HepG2 (cell line): Measurements from ENCODE around the gene MTOR. TPM values are rescaled to one million over a fixed set of nuclear protein-coding genes. Genes with fewer than 3 reads are reported as not detected.

Experiments used
- ATAC-seq: fragments of 200-7000 bp; cut with Tn5 transposase; 3 replicates; pipeline ENCODE4 v1.9.1; 2020; ENCODE audit warnings: mild to moderate bottlenecking, moderate library complexity
- BruUV-seq: library from RNA; stranded (reverse); fragments of 400-500 nt; replicated peaks from 2 replicates; lab custom pipeline; 2021; lab: Mats Ljungman, UMichigan
- CTCF ChIA-PET: fragments of 300-600 bp; formaldehyde crosslinking; extraction: SDS; loops from one replicate; lab custom pipeline; 2021; ENCODE audit warnings: low total read pairs, inconsistent platforms, low intra/inter-chr PET ratio; lab: Yijun Ruan, JAX
- POLR2A ChIA-PET: fragments of 350-600 bp; sonication (Branson Sonifier 250); formaldehyde crosslinking; loops from one replicate; lab custom pipeline; 2020; ENCODE audit warnings: antibody characterized with exemption, inconsistent platforms; lab: Yijun Ruan, JAX
- DNase-seq: peaks from one replicate; pipeline ENCODE4 v3.0.0-alpha.2; 2015; ENCODE audit warnings: low spot score
- FAIRE-seq: peaks from 3 replicates; lab custom pipeline; 2011; peaks lifted over from hg19 to GRCh38; lab: Jason Lieb, UNC
- H2AFZ ChIP-seq: one replicate; pipeline ENCODE4 v1.6.1; 2011; ENCODE audit warnings: low read length, inconsistent platforms
- H3K27ac ChIP-seq: fragments of 300-600 bp; 3 replicates; pipeline ENCODE4 v1.8.0; 2011; ENCODE audit warnings: mixed run types, mild to moderate bottlenecking, mixed read lengths, low read length, inconsistent platforms; ENCODE audit not compliant: insufficient read depth; ENCODE audit errors: extremely low read length
- H3K27me3 ChIP-seq, 2 experiments: fragments of 200-600 bp in 1 of 2; 2 replicates in 1 of 2; 3 replicates in 1 of 2; pipeline versions ENCODE4 v1.6.0 to v1.8.0; 2011; ENCODE audit warnings: low read length in 2 of 2, mild to moderate bottlenecking in 2 of 2, moderate library complexity in 2 of 2, inconsistent platforms in 1 of 2; ENCODE audit not compliant: insufficient read depth in 2 of 2, control insufficient read depth in 1 of 2
- H3K36me3 ChIP-seq, 2 experiments: fragments of 200-600 bp in 1 of 2; replicated peaks in 1 of 2; 2 replicates in 1 of 2; 3 replicates in 1 of 2; pipeline versions ENCODE4 v1.5.1 to v1.8.0; 2011; ENCODE audit warnings: low read length in 2 of 2, inconsistent platforms in 1 of 2; ENCODE audit not compliant: insufficient read depth in 2 of 2, control insufficient read depth in 1 of 2
- H3K4me1 ChIP-seq: 2 replicates; pipeline ENCODE4 v1.5.1; 2012; ENCODE audit warnings: low read length, inconsistent platforms; ENCODE audit not compliant: insufficient read depth
- H3K4me2 ChIP-seq: 2 replicates; pipeline ENCODE4 v1.6.0; 2011; ENCODE audit warnings: low read depth, low read length, inconsistent platforms
- H3K4me3 ChIP-seq, 3 experiments: fragments of 200-600 bp in 1 of 3; sonication (generic), shearing (Covaris generic) in 1 of 3; replicated peaks in 1 of 3; 2 replicates each; pipeline ENCODE4 v1.5.1; 2011 to 2016; ENCODE audit warnings: low read length in 3 of 3, inconsistent platforms in 2 of 3, low read depth in 2 of 3, mild to moderate bottlenecking in 2 of 3, control low read depth in 1 of 3, mixed read lengths in 1 of 3; ENCODE audit not compliant: insufficient read depth in 1 of 3
- H3K79me2 ChIP-seq: one replicate; pipeline ENCODE4 v1.6.1; 2011; ENCODE audit warnings: low read length, inconsistent platforms; ENCODE audit not compliant: insufficient read depth
- H3K9ac ChIP-seq: 2 replicates; pipeline ENCODE4 v1.6.0; 2011; ENCODE audit warnings: mild to moderate bottlenecking, low read depth, low read length, inconsistent platforms; ENCODE audit not compliant: insufficient read depth
- H3K9me3 ChIP-seq: 2 replicates; pipeline ENCODE4 v1.5.1; 2012; ENCODE audit warnings: mild to moderate bottlenecking, low read length
- H4K20me1 ChIP-seq: 2 replicates; pipeline ENCODE4 v1.6.0; 2011; ENCODE audit warnings: inconsistent platforms, mild to moderate bottlenecking, low read length, moderate library complexity; ENCODE audit not compliant: insufficient read depth
- BRD4 ChIP-seq: sonication (generic); formaldehyde crosslinking; IDR thresholded peaks from 2 replicates; pipeline ENCODE4 v1.4.0; 2020; ENCODE audit warnings: missing genetic modification reagents
- HOXA3 ChIP-seq: sonication (generic); formaldehyde crosslinking; IDR thresholded peaks from 2 replicates; pipeline ENCODE4 v1.5.0; 2020; ENCODE audit warnings: missing genetic modification reagents
- SRSF4 ChIP-seq: fragments of 200-400 bp; formaldehyde crosslinking; IDR thresholded peaks from one replicate; pipeline ENCODE4 v1.6.1; 2018; ENCODE audit warnings: mild to moderate bottlenecking, low read depth, low read length, moderate library complexity; ENCODE audit not compliant: poor library complexity, severe bottlenecking
- XBP1 ChIP-seq: sonication (generic); formaldehyde crosslinking; IDR thresholded peaks from 2 replicates; pipeline ENCODE4 v1.5.0; 2020; ENCODE audit warnings: missing genetic modification reagents
- ZNF296 ChIP-seq: sonication (generic); formaldehyde crosslinking; conservative IDR thresholded peaks from 2 replicates; pipeline ENCODE4 v1.5.0; 2020; ENCODE audit warnings: mild to moderate bottlenecking, missing genetic modification reagents
- ZNF329 ChIP-seq: sonication (generic); formaldehyde crosslinking; IDR thresholded peaks from 2 replicates; pipeline ENCODE4 v1.9.0; 2021; ENCODE audit warnings: low read depth, mild to moderate bottlenecking, missing genetic modification reagents
- ZNF549 ChIP-seq: sonication (generic); formaldehyde crosslinking; IDR thresholded peaks from 2 replicates; pipeline ENCODE4 v1.5.0; 2020; ENCODE audit warnings: missing genetic modification reagents
- ZNF552 ChIP-seq: sonication (generic); formaldehyde crosslinking; IDR thresholded peaks from 2 replicates; pipeline ENCODE4 v1.9.0; 2022; ENCODE audit warnings: missing genetic modification reagents, mild to moderate bottlenecking, borderline replicate concordance
- WGBS: methylation state at CpG from one replicate; pipeline ENCODE4 v1.1.6; 2017; ENCODE audit warnings: low lambda C conversion rate; 5-methylcytosine and 5-hydroxymethylcytosine counted together
- in situ Hi-C: cut with HindIII; loops from 2 replicates; pipeline ENCODE4 v1.10.0; 2017; ENCODE audit warnings: low pct_unique_long_range_greater_than_20kb; ENCODE audit not compliant: extremely low pct_ligation_motif_present
- intact Hi-C: fragments of 100-400 bp; cut with micrococcal nuclease; formaldehyde crosslinking; loops from one replicate; pipeline ENCODE4 v1.10.0; 2022; ENCODE audit not compliant: unreplicated experiment
- polyA plus RNA-seq, 8 experiments: library from polyadenylated mRNA; depleted of rRNA in 3 of 8; stranded (reverse) in 7 of 8; unstranded in 1 of 8; fragments of >200 nt; fragmentation: Illumina TruSeq in 4 of 8; extraction: Trizol in 4 of 8; gene quantifications; 2 replicates each; pipeline versions ENCODE4 v1.2.1 to v1.2.3, GENCODE V29; 2011 to 2016; ENCODE audit warnings: low read depth in 4 of 8, missing spikeins in 1 of 8, mixed read lengths in 1 of 8; ENCODE audit not compliant: insufficient read depth in 1 of 8
- total RNA-seq, 5 experiments: library from RNA; depleted of rRNA; stranded (reverse); fragments of >200 nt; fragmentation: Illumina TruSeq; extraction: Trizol; gene quantifications; 2 replicates each; pipeline ENCODE4 v1.2.3, GENCODE V29; 2016; ENCODE audit warnings: low read depth in 1 of 5
- TF ChIP-seq, protein P1 (sequence below): sonication (generic); formaldehyde crosslinking; conservative IDR thresholded peaks from 2 replicates; pipeline ENCODE4 v1.5.0; 2020; ENCODE audit warnings: missing genetic modification reagents
- TF ChIP-seq, protein P2 (sequence below): IDR thresholded peaks from 2 replicates; pipeline ENCODE4 v1.6.1; 2016; ENCODE audit warnings: missing biosample characterization, missing genetic modification reagents, low read depth
- TF ChIP-seq, protein P3 (sequence below): IDR thresholded peaks from 2 replicates; pipeline ENCODE4 v1.6.1; 2016; ENCODE audit warnings: missing compliant biosample characterization, missing genetic modification reagents, borderline replicate concordance

Gene MTOR
- total and polyA plus RNA-seq, 2 of the 13 experiments (the other 11 are each of a cell fraction or from before 2014, with no cell fraction given): 24.6 to 34.6 TPM

DNA sequence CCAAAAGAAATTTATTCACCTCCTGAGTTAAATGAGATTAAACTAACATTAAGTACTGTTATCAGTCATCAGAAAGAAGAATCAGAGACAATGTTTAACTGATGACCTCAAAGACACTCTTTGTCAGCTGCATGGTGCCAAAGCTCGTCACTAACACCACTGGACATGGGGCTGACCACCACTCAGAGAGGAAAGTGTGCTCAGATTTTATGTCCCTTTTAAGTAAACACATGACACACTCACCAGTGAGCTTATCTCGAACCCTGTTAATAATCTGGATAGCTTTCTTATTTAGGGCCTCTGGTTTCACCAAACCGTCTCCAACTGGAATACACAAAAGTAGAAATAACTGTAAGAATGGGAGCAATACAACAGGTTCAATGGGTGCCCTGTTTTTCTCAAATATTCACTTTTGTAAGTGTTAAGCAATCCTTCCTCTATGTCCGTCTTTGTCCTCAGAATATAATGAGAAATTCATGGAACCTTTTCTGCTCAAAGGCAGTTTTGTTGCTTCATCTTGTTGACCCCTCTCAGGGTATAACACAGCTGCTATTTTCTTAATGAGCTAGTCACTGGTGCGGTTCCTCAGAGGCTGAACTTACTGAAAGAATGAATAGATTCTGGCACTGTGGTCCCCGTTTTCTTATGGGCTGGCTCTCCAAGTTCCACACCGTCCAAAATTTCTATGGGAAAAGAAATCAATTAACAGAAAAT is 153.1 kb downstream of the MTOR start:
- Histone ChIP-seq H3K27ac (no peak overlapping the region), H3K79me2 (no peaks in the 10 kb centered on the region), H2AFZ (no peak overlapping the region), H3K9ac (no peak overlapping the region), H3K4me1 (no peaks in the 10 kb centered on the region), H3K36me3 (peaks cover 14 to 53% of the 10 kb centered on the region in 2 experiments; a peak in 4 of 5 replicates), H3K4me2 (no peak overlapping the region), H3K4me3 (no peak overlapping the region), H3K9me3 (no peaks in the 10 kb centered on the region), H4K20me1 (no peaks in the 10 kb centered on the region), H3K27me3 (no peaks in the 10 kb centered on the region)
- intact Hi-C loops: no loop called here
- FAIRE-seq: no peak
- no TSS peak for BruUV-seq
- in situ Hi-C loops: no loop called here
- CTCF ChIA-PET: no interaction called here
- POLR2A ChIA-PET: no interaction called here
- TF ChIP-seq SRSF4 (no peak), ZNF549 (no peak), ZNF552 (no peak), ZNF329 (CRISPR knock-in tag) (no peak), ZNF296 (no peak), HOXA3 (no peak), XBP1 (CRISPR knock-in tag) (no peak), BRD4 (CRISPR knock-in tag) (no peak)
- TF ChIP-seq, protein P1, sequence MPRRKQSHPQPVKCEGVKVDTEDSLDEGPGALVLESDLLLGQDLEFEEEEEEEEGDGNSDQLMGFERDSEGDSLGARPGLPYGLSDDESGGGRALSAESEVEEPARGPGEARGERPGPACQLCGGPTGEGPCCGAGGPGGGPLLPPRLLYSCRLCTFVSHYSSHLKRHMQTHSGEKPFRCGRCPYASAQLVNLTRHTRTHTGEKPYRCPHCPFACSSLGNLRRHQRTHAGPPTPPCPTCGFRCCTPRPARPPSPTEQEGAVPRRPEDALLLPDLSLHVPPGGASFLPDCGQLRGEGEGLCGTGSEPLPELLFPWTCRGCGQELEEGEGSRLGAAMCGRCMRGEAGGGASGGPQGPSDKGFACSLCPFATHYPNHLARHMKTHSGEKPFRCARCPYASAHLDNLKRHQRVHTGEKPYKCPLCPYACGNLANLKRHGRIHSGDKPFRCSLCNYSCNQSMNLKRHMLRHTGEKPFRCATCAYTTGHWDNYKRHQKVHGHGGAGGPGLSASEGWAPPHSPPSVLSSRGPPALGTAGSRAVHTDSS (CRISPR knock-in tag): no peak
- TF ChIP-seq, protein P2, sequence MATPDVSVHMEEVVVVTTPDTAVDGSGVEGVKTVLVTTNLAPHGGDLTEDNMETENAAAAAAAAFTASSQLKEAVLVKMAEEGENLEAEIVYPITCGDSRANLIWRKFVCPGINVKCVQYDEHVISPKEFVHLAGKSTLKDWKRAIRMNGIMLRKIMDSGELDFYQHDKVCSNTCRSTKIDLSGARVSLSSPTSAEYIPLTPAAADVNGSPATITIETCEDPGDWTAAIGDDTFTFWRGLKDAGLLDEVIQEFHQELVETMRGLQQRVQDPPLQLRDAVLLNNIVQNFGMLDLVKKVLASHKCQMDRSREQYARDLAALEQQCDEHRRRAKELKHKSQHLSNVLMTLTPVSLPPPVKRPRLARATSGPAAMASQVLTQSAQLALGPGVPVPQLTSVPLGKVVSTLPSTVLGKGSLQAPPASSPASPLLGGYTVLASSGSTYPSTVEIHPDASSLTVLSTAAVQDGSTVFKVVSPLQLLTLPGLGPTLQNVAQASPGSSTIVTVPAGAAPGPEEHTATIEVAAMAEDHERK (CRISPR knock-in tag): no peak
- TF ChIP-seq, protein P3, sequence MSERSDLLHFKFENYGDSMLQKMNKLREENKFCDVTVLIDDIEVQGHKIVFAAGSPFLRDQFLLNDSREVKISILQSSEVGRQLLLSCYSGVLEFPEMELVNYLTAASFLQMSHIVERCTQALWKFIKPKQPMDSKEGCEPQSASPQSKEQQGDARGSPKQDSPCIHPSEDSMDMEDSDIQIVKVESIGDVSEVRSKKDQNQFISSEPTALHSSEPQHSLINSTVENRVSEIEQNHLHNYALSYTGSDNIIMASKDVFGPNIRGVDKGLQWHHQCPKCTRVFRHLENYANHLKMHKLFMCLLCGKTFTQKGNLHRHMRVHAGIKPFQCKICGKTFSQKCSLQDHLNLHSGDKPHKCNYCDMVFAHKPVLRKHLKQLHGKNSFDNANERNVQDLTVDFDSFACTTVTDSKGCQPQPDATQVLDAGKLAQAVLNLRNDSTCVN (CRISPR knock-in tag): no peak
- ATAC-seq: no peak
- DNase-seq: no peak
- 95% methylated on average over 7 of the region's 7 CpGs for WGBS
